ENCODE results near the gene CSNK1G2. TPM values are rescaled to one million over a fixed set of nuclear protein-coding genes. Genes with fewer than 3 reads are reported as not detected.

CSNK1G2 gene
- total and polyA plus RNA-seq, 2 experiments from 2014 or later = 97.7 to 100 TPM

DNA sequence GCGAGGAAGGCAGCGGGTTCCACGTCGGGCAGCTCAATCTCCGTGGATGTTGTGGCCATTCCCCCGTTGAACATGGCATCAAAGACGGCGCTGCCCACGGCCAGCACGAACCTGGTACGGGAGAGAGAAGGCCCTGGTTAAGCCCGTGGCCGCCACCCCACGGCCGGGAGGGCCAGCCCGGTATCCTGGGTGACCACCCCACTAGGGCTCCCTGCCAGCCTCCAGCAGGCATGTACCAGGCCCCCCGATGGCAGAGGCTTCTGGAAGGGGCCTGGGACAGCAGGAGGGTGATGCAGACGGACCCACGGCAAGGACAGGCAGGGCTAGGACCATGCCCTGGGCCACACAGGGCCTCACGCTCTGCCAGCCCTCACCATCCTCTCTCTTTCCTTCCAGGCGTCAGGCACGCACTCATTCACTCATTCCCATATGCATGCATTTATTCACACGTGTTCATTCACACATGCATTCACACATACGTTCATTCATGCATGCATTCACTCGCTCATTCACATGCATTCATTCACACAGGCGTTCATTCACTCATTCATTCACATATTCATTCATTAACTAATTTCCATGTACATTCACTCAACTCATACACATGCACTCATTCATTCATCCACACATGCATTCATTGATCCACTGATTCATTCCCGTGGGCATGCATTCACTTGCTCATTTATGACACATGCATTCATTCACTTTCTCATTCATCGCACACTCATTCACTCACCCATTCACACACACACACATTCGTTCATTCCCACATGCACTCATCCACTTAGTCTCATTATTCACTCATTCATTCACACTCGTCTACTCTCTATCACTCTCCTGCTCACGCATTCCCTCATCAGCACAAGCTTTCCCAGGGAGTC, 56.6 kb downstream of the CSNK1G2 start:
- Histone ChIP-seq H3K27me3 (no peaks in the 10 kb centered on the region), H3K4me1 (ENCODE audit: low read depth) (no peaks in the 10 kb centered on the region), H3K36me3 (peaks cover 9% of the 10 kb centered on the region), H3K9me3 (ENCODE audit: low read depth) (no peaks in the 10 kb centered on the region), H3K27ac (no peak overlapping the region), H3K4me3 (no peak overlapping the region)
- no peak for TF ChIP-seq CTCF (IDR thresholded peaks at IDR 0.05; ENCODE audit: low read depth, low read length)
- no peak for DNase-seq (ENCODE audit: low read depth in 1 of 2, low spot score in 1 of 2)

DNA sequence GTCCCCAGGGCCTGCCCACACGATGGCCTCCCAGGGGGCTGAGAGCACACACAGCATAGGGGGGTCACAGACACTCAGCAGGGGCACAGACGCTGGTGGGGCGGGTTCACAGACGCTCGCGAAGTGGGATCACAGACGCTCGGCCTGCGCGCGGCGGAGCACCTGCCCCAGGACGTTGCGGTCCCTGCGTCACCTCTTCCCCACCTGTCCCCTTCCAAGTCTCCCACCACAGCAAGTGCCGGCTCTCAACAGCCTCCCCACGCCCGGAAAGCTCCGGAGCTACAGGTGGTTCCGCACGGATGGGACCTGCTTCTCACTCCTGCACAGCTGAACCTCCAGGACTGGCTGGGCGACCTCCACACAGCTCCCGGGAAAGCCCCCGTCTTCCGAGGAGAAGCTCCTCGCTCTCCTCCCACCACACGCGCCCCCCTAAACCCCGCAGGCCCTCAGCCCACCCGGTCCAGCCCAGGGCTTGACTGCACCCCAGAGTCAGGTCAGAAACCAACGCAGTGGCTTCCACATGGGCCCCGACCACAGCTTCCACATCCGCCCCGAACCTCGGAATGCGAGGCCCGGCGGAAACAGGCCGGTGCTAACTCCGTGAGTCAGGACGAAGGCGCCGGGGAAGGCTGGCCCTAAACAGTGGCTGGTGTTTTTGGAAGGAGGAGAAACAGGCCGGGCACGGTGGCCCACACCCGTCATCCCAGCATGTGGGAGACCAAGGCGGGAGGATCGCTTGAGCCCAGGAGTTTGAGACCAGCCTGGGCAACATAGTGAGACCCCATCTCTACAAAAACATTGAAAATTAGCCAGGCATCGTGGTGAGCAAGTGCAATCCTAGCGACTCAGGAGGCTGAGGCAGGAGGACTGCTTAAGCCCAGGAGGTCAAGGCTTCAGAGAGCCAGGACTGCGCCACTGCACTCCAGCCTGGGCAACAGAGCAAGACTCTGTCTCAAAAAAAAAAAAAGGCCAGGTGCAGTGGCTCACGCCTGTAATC, 58.0 kb downstream of the CSNK1G2 start:
- DNase-seq (ENCODE audit: low read depth in 1 of 2, low spot score in 1 of 2) = no peak
- H3K27ac ChIP-seq = no peak overlapping the region
- H3K4me3 ChIP-seq = no peak overlapping the region
- H3K4me1 ChIP-seq (ENCODE audit: low read depth) = no peaks in the 10 kb centered on the region
- peaks cover 9% of the 10 kb centered on the region for H3K36me3 ChIP-seq
- H3K9me3 ChIP-seq (ENCODE audit: low read depth) = no peaks in the 10 kb centered on the region
- TF ChIP-seq CTCF (IDR thresholded peaks at IDR 0.05; ENCODE audit: low read depth, low read length) = no peak
- H3K27me3 ChIP-seq = no peaks in the 10 kb centered on the region

GRCh38 chr19:1999856-2000515, 59.0 kb downstream of the CSNK1G2 start:
- H3K27ac ChIP-seq = no peak overlapping the region
- TF ChIP-seq CTCF (IDR thresholded peaks at IDR 0.05; ENCODE audit: low read depth, low read length) = no peak
- H3K9me3 ChIP-seq (ENCODE audit: low read depth) = no peaks in the 10 kb centered on the region
- no peak for DNase-seq (ENCODE audit: low read depth in 1 of 2, low spot score in 1 of 2)
- H3K4me3 ChIP-seq = no peak overlapping the region
- no peaks in the 10 kb centered on the region for H3K27me3 ChIP-seq
- peaks cover 9% of the 10 kb centered on the region for H3K36me3 ChIP-seq
- no peaks in the 10 kb centered on the region for H3K4me1 ChIP-seq (ENCODE audit: low read depth)

- H3K4me1 ChIP-seq (ENCODE audit: low read depth) = no peaks in the 10 kb centered on the region
- H3K9me3 ChIP-seq (ENCODE audit: low read depth) = no peaks in the 10 kb centered on the region
- H3K27ac ChIP-seq = no peak overlapping the region
- no peaks in the 10 kb centered on the region for H3K27me3 ChIP-seq
- H3K4me3 ChIP-seq = no peak overlapping the region
- no peak for DNase-seq (ENCODE audit: low read depth in 1 of 2, low spot score in 1 of 2)
- TF ChIP-seq CTCF (IDR thresholded peaks at IDR 0.05; ENCODE audit: low read depth, low read length) = no peak
- H3K36me3 ChIP-seq = no peaks in the 10 kb centered on the region
These were observed 62.9 kb downstream of the CSNK1G2 start for GRCh38 chr19:2003874-2004273.

- H3K27me3 ChIP-seq = no peaks in the 10 kb centered on the region
- no peak overlapping the region for H3K4me3 ChIP-seq
- H3K4me1 ChIP-seq (ENCODE audit: low read depth) = no peaks in the 10 kb centered on the region
- H3K27ac ChIP-seq = no peak overlapping the region
- TF ChIP-seq CTCF (IDR thresholded peaks at IDR 0.05; ENCODE audit: low read depth, low read length) = no peak
- H3K36me3 ChIP-seq = no peaks in the 10 kb centered on the region
- DNase-seq (ENCODE audit: low read depth in 1 of 2, low spot score in 1 of 2) = no peak
- H3K9me3 ChIP-seq (ENCODE audit: low read depth) = no peaks in the 10 kb centered on the region
These were observed 69.2 kb downstream of the CSNK1G2 start for GRCh38 chr19:2010135-2010668.

Measured in cardiac muscle cell (in vitro differentiated cells and primary cell).